ENCODE data around the gene EPN2.
A peak's percentile ranks its signal among the peaks of the same experiment; 100 is the strongest.
"Not testable (repeated sequence)": the region's sequence is repeated elsewhere in the genome, so short reads cannot be mapped to it uniquely, and the experiment has no call there.

Gene EPN2

GRCh38 chr17:19345486-19346350, 108.6 kb downstream of the EPN2 start:
- no peak for DNase-seq (ENCODE audit: low read depth)

GRCh38 chr17:19346351-19347255, 109.4 kb downstream of the EPN2 start:
- no peak for DNase-seq (ENCODE audit: low read depth)

GRCh38 chr17:19347323-19348080, 110.3 kb downstream of the EPN2 start:
- DNase-seq (ENCODE audit: low read depth), result no peak

GRCh38 chr17:19348081-19348650, 111.0 kb downstream of the EPN2 start:
- no peak for DNase-seq (ENCODE audit: low read depth)

GRCh38 chr17:19348806-19349205, 111.6 kb downstream of the EPN2 start:
- DNase-seq (ENCODE audit: low read depth), result no peak

- DNase-seq (ENCODE audit: low read depth), result not testable (repeated sequence)
These were observed 116.2 kb downstream of the EPN2 start for GRCh38 chr17:19353401-19353800.

- DNase-seq (ENCODE audit: low read depth), result no peak
These were observed 117.6 kb downstream of the EPN2 start for GRCh38 chr17:19354748-19355147.

- DNase-seq (ENCODE audit: low read depth), result no peak
These were observed 120.2 kb downstream of the EPN2 start for GRCh38 chr17:19357351-19357750.

GRCh38 chr17:19357761-19358160, 120.6 kb downstream of the EPN2 start:
- no peak for DNase-seq (ENCODE audit: low read depth)

- no peak for DNase-seq (ENCODE audit: low read depth)
These were observed 122.0 kb downstream of the EPN2 start for GRCh38 chr17:19359151-19359550.

GRCh38 chr17:19359856-19360255, 122.7 kb downstream of the EPN2 start:
- DNase-seq (ENCODE audit: low read depth), result no peak

- DNase-seq (ENCODE audit: low read depth), result no peak
These were observed 123.6 kb downstream of the EPN2 start for GRCh38 chr17:19360772-19361171.

GRCh38 chr17:19361326-19361725, 124.2 kb downstream of the EPN2 start:
- no peak for DNase-seq (ENCODE audit: low read depth)

GRCh38 chr17:19361944-19362276, 124.7 kb downstream of the EPN2 start:
- no peak for DNase-seq (ENCODE audit: low read depth)

- DNase-seq (ENCODE audit: low read depth), result peak; percentile 90
These were observed 125.3 kb downstream of the EPN2 start, which contains the start of gene B9D1 for GRCh38 chr17:19362277-19363113. Gene B9D1, minus strand, starts transcription at chr17:19362723. Its CDS starts 154 bp downstream, at chr17:19362569.

- no peak for DNase-seq (ENCODE audit: low read depth)
These were observed 125.9 kb downstream of the EPN2 start for GRCh38 chr17:19363114-19363438.

GRCh38 chr17:19363460-19364035, 126.4 kb downstream of the EPN2 start:
- DNase-seq (ENCODE audit: low read depth), result no peak

GRCh38 chr17:19364699-19365498, 127.7 kb downstream of the EPN2 start:
- no peak for DNase-seq (ENCODE audit: low read depth)

- no peak for DNase-seq (ENCODE audit: low read depth)
These were observed 128.3 kb downstream of the EPN2 start for GRCh38 chr17:19365499-19365817.
